ENCODE measurements around the gene TMEM179.

GRCh38 chr14:104614126-104614812 lies 9.7 kb upstream of the TMEM179 start:
- TF ChIP-seq CSRNP3 (CRISPR knock-in tag; IDR thresholded peaks at IDR 0.05) (no peak), BACH2 (CRISPR knock-in tag; IDR thresholded peaks at IDR 0.05; ENCODE audit: borderline replicate concordance) (no peak), ZFP3 (CRISPR knock-in tag; IDR thresholded peaks at IDR 0.05) (no peak), ZFP30 (CRISPR knock-in tag; IDR thresholded peaks at IDR 0.05) (no peak), PPARA (CRISPR knock-in tag; IDR thresholded peaks at IDR 0.05; ENCODE audit: borderline replicate concordance) (no peak)
- TF ChIP-seq, protein P1, sequence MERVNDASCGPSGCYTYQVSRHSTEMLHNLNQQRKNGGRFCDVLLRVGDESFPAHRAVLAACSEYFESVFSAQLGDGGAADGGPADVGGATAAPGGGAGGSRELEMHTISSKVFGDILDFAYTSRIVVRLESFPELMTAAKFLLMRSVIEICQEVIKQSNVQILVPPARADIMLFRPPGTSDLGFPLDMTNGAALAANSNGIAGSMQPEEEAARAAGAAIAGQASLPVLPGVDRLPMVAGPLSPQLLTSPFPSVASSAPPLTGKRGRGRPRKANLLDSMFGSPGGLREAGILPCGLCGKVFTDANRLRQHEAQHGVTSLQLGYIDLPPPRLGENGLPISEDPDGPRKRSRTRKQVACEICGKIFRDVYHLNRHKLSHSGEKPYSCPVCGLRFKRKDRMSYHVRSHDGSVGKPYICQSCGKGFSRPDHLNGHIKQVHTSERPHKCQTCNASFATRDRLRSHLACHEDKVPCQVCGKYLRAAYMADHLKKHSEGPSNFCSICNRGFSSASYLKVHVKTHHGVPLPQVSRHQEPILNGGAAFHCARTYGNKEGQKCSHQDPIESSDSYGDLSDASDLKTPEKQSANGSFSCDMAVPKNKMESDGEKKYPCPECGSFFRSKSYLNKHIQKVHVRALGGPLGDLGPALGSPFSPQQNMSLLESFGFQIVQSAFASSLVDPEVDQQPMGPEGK (CRISPR knock-in tag; IDR thresholded peaks at IDR 0.05; ENCODE audit: borderline replicate concordance), result no peak

Measured in SK-N-SH treated with all-trans-retinoic acid at 6 μM for 48 hours (cell line).